HG03066 (cell line): ENCODE results near the gene USP6NL.

Experiments
- ATAC-seq: cut with Tn5 transposase; IDR thresholded peaks from one replicate; pipeline ENCODE4 v1.9.1; 2021; ENCODE audit warnings: low read depth; ENCODE audit not compliant: unreplicated experiment

USP6NL gene

GRCh38 chr10:11489591-11489990 is 121.9 kb downstream of the USP6NL start:
- no peak for ATAC-seq

- ATAC-seq: no peak
These were observed 123.3 kb downstream of the USP6NL start for GRCh38 chr10:11488126-11488525.

GRCh38 chr10:11483201-11484148 is 128.0 kb downstream of the USP6NL start:
- ATAC-seq: no peak

GRCh38 chr10:11482306-11482705 is 129.1 kb downstream of the USP6NL start:
- no peak for ATAC-seq

GRCh38 chr10:11480687-11481086 is 130.8 kb downstream of the USP6NL start:
- ATAC-seq: no peak

- no peak for ATAC-seq
These were observed 132.2 kb downstream of the USP6NL start for GRCh38 chr10:11479300-11479699.

GRCh38 chr10:11478807-11479206 is 132.6 kb downstream of the USP6NL start:
- no peak for ATAC-seq

- no peak for ATAC-seq
These were observed 135.5 kb downstream of the USP6NL start for GRCh38 chr10:11475831-11476434.

GRCh38 chr10:11473128-11473760 is 138.2 kb downstream of the USP6NL start:
- ATAC-seq: no peak

- ATAC-seq: peak; percentile 82
These were observed 139.2 kb downstream of the USP6NL start for GRCh38 chr10:11472158-11472753.

- ATAC-seq: no peak
These were observed 141.7 kb downstream of the USP6NL start for GRCh38 chr10:11469575-11470391.

GRCh38 chr10:11468126-11468742 is 143.2 kb downstream of the USP6NL start:
- no peak for ATAC-seq

GRCh38 chr10:11465406-11465805 is 146.0 kb downstream of the USP6NL start:
- ATAC-seq: no peak

GRCh38 chr10:11463111-11463510 is 148.3 kb downstream of the USP6NL start:
- no peak for ATAC-seq

GRCh38 chr10:11462071-11462470 is 149.4 kb downstream of the USP6NL start:
- no peak for ATAC-seq

GRCh38 chr10:11457336-11457735 is 154.1 kb downstream of the USP6NL start:
- no peak for ATAC-seq

- no peak for ATAC-seq
These were observed 156.4 kb downstream of the USP6NL start for GRCh38 chr10:11454958-11455566.

GRCh38 chr10:11454160-11454559 is 157.3 kb downstream of the USP6NL start:
- ATAC-seq: no peak

GRCh38 chr10:11451640-11452260 is 159.7 kb downstream of the USP6NL start:
- ATAC-seq: no peak
